GM18508 (cell line): Measurements from ENCODE around the gene AKAP17A.
"Not testable (repeated sequence)": the region's sequence is repeated elsewhere in the genome, so short reads cannot be mapped to it uniquely, and the experiment has no call there.

ENCODE experiments used
- ATAC-seq: cut with Tn5 transposase; IDR thresholded peaks from one replicate; pipeline ENCODE4 v1.9.1; 2021; ENCODE audit warnings: moderate number of reproducible peaks; ENCODE audit not compliant: insufficient read depth, unreplicated experiment

AKAP17A gene, protein sequence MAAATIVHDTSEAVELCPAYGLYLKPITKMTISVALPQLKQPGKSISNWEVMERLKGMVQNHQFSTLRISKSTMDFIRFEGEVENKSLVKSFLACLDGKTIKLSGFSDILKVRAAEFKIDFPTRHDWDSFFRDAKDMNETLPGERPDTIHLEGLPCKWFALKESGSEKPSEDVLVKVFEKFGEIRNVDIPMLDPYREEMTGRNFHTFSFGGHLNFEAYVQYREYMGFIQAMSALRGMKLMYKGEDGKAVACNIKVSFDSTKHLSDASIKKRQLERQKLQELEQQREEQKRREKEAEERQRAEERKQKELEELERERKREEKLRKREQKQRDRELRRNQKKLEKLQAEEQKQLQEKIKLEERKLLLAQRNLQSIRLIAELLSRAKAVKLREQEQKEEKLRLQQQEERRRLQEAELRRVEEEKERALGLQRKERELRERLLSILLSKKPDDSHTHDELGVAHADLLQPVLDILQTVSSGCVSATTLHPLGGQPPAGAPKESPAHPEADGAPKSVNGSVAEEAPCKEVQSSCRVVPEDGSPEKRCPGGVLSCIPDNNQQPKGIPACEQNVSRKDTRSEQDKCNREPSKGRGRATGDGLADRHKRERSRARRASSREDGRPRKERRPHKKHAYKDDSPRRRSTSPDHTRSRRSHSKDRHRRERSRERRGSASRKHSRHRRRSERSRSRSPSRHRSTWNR

DNA sequence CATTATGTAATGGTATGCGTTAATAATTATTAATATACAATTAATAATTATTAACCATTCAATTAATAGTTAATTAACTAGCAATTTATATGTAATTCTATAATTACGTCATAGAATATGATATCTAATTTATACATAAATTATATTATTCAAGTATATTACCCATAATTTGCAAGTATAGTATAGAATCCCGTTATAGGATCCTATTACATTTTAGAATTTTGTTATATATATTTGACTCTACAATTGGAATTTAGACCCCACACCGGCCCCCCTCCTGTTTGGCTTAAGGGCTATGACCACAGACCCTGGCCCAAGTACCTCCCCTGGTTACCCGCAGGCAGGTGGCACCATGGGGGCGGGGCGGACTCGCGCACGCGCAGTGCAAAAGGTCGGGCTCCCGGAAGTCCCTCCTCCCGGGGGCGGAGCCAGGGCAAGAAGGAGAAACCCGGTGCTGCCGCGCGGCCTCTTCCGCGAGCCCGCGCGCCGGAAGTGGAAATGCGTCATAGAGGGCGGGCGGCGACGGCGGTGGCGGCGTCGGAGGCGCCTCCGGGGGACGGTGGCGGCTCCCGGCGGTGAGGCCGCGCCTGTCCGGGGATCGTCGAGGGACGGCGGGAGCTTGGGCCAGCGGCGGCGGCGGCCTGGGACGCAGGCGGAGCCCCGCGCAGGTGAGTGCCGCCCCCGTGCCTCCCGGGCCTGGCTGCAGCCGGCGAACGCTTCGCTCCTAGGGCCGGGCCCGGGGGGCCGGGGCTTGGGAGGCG is at the start of gene AKAP17A:
TSS of gene AKAP17A (plus strand) at position 503 of the 761 bp plus-strand sequence. CDS start 1,859 bp downstream, outside the sequence.
- no peak for ATAC-seq

DNA sequence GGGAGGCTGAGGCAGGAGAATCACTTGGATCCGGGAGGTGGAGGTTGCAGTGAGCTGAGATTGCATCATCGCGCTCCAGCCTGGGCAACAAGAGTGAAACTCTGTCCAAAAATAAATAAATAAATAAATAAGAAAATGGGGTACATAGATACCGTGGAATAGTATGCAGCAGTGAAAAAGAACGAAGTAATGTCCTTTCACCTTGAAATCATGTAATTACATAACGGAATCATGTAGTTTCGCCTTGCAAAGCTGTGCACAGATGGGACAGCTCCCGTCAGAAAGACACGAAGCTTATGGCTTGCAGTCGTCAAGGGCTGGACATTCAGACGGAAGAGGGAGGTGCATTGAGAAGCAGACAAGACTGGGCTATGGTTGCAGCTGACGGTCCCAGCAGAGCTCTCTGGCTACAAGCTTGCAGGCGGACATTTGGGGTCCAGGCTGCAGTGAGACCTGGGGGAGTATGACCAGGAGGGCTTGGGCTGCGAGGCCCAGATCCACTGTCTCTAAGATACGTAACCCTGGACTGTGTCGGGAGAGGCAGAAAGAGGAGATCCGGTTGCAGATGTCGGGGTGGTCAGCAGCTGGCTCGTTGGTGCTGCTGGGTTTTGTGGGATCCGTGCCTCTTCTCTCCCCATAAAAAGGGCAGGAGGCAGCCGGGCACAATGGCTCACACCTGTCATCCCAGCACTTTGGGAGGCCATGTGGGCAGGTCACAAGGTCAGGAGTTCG is 48.2 kb upstream of the AKAP17A start:
- ATAC-seq: no peak

DNA sequence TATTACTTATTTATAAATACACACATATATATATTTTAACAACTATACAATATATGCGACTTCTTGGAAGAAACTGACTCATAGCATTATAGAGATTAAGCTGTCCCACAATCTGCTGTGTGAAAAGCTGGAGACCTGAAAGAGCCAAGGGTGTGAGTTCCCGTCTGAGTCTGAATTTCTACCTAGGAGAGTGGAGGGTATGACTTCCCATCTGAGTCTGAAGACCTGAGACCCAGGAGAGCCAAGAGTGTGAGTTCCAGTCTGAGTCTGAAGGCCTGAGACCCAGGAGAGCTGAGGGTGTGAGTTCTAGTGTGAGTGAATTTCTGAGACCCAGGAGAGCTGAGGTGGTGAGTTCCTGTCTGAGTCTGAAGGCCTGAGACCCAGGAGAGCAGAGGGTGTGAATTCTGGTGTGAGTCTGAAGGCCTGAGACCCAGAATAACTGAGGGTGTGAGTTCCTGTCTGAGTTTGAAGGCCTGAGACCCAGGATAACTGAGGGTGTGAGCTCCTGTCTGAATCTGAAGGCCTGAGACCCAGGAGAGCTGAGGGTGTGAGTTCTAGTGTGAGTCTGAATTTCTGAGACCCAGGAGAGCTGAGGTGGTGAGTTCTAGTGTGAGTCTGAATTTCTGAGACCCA is 45.5 kb upstream of the AKAP17A start:
- ATAC-seq: no peak

DNA sequence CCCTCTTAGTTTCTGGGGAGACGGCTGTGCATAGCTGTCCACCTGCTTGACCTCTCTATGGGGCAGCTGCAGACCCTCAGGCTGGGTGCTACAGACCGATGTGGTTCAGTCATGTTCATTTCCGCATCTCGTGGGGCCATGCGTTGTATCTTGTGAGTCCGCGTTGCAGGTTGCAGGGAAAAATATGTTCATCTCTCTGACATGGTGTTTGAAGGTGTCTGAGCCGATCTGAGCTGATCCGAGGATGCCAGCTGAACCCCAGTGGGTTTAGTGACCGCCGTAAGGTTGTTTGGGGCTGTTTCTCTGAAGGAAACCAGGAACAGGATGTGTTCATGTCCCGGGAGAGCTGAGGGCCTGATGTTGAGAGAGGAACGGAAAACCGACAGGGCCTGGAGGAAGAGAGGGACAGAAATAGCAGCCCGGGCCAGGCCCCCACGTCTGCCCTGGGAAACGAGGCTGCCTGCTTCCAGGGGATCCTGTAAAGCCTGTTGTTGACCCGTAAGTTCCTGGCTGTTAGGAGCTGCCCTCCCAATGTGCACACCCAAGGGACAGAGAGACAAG is 44.6 kb upstream of the AKAP17A start:
- ATAC-seq: no peak

GRCh38 chrX:1551959-1552546 is 39.4 kb upstream of the AKAP17A start:
- no peak for ATAC-seq

DNA sequence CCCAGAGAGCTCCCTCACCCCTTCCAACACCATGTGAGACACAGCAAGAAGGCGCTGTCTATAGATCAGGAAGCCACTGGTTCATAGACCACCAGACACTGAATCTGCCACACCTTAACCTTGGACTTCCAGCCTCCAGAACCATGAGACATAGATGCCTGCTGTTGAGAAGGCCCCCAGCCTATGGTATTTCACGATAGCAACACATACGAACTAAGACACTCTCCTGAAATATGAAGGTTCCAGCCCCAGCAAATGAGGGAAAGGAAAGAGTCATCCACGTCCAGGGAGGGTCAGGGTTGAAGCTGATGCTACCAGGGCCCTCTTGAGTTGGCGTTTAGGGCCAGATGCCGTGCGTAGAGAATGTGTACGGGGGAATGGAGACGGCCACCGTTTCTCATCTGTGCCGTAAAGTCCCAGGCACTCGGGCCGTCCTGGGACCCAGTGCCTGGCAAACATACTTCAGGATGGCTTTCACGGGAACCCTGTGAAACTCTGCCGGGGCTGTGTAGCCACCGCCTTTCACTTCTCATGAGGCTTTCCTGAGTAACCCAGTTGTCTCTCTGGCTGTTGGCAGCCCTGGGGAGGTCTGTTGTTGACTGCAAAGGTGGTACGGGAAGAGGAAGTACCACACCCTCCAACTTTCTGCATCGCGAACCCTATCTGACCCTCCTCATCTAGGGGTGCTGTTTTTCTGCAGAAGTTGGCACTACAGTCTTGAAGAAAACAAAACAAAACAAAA is 36.8 kb upstream of the AKAP17A start:
- no peak for ATAC-seq

- no peak for ATAC-seq
Measured at GRCh38 chrX:1555370-1555769, 36.0 kb upstream of the AKAP17A start.

- ATAC-seq: not testable (repeated sequence)
Measured at GRCh38 chrX:1557442-1557841, 34.0 kb upstream of the AKAP17A start.

DNA sequence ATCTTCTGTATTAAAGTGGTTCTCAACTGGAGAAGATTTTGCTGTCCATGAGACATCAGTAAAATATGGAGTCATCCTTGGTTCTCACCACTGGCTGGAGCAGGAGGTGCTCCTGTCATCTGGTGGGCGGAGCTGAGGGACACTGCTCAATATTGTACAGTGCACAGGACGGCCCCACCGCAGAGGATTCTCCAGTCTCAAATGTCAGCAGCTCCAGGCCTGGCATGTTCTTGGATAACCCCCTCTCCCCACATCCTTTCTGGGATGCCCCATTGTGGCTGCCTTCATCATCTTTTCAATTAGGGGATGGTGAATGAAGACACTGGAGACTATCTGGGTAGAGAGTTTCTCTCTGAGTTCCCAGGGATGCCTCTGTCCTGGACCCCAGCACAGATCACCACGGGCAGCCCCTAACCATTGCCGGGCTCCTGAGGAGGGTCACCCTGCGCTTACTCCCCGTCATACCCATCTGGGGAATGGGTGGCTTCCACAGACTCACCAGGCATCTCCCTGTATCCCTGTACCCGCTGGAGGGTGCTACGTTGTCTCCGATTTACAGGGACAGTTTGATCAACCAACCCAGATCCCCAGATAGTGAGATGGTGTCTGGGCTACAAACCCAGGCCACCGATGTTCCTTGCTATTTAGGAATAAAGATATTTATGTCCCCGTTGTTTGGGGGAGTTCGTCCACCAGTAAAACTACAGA is 32.5 kb upstream of the AKAP17A start:
- no peak for ATAC-seq

DNA sequence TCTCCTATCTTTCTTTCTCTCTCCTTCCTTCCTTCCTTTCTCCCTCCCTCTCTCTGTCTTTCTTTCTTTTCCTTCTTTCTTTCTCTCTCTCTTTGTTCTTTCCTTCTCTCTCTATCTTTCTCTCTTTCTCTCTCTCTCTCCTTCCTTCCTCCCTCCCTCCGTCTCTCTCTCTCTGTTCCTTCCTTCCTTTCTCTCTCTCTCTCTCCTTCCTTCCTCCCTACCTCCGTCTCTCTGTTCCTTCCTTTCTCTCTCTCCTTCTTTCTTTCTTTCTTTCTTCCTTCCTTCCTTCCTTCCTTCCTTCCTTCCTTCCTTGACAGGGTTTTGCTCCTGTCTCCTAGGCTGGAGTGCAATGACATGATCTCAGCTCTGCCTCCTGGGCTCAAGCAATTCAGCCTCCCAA is 30.2 kb upstream of the AKAP17A start:
- ATAC-seq: no peak

GRCh38 chrX:1564077-1564476 is 27.3 kb upstream of the AKAP17A start:
- not testable (repeated sequence) for ATAC-seq

DNA sequence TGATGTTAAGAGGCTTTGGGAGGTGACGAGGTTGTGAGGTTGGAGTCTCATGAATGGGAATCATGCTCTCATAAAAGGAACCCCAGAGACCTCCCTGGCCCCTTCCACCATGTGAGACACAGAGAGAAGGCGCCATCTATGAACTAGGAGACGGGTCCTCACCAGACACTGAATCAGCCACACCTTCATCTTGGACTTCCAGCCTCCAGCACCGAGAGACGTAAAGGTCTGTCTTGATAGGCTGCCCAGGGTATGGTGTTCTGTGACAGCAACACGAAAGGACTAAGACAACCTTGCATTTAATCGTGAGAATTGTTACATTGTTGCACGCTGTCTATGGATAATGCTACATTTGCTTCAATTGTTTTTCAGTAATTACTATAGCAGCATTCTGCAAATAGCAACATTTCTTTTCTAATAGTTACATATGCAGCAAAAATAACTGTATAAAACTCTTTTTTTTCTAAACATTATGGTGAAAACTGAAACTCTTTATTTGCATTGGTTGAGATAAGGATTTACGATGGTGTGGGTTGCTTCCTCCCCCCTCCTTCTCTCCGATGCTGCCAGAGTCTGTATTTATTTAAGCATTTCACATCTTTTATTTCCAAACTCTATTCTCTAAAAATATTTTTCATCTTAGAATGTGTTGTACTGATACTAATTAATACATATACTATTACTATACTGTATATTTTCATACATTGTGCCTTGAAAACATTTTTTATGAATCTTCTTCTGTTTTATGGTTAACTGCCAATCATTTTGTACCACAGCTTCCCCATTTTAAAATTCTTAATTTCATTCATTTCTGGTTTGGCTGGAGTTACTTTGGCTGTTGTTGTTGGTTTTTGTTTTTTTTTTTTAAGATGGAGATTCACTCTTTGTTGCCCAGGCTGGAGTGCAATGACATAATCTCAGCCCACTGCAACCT is 26.4 kb upstream of the AKAP17A start:
- no peak for ATAC-seq

GRCh38 chrX:1574181-1574580 is 17.2 kb upstream of the AKAP17A start:
- not testable (repeated sequence) for ATAC-seq

- no peak for ATAC-seq
Measured at GRCh38 chrX:1576201-1576992, 15.0 kb upstream of the AKAP17A start.

- no peak for ATAC-seq
Measured at GRCh38 chrX:1577845-1578244, 13.6 kb upstream of the AKAP17A start.
